Renal pelvis (tissue), 12 donors: ENCODE data around the gene SRXN1. TPM values are rescaled to one million over a fixed set of nuclear protein-coding genes. Genes with fewer than 3 reads are reported as not detected.
"Not testable (repeated sequence)": the region's sequence is repeated elsewhere in the genome, so short reads cannot be mapped to it uniquely, and the experiment has no call there.

Experiments used
- DNase-seq: peaks from one replicate; pipeline ENCODE4 v3.0.0-alpha.2; 2013
- long read RNA-seq, 16 experiments: transcript quantifications; one replicate each; lab custom pipeline, GENCODE V29; 2026
- polyA plus RNA-seq, 3 donors: library from polyadenylated mRNA; unstranded; fragments of 120-200 nt; gene quantifications; one replicate each; pipeline ENCODE4 v1.2.1, GENCODE V29; 2013; ENCODE audit not compliant: insufficient read length in 3 of 3

SRXN1 gene
- polyA plus RNA-seq = 10 to 100 TPM; 11.2 to 14.3 (median 12.1) TPM
- long read RNA-seq, donor 1, partial matches to known transcripts = 0 of 2 reads
- long read RNA-seq, donor 1, other reads (novel, unspliced or antisense) = 0 of 2 reads
- long read RNA-seq, donor 2, transcript SRXN1-201 (2 exons, 2,698 nt) = major isoform, 6 of 6 reads
- long read RNA-seq, donor 2, partial matches to known transcripts = 0 of 6 reads
- long read RNA-seq, donor 2, other reads (novel, unspliced or antisense) = 0 of 6 reads
- long read RNA-seq, donor 3, transcript SRXN1-201 (2 exons, 2,698 nt) = major isoform, 9 of 9 reads
- long read RNA-seq, donor 3, partial matches to known transcripts = 0 of 9 reads
- long read RNA-seq, donor 3, other reads (novel, unspliced or antisense) = 0 of 9 reads
- long read RNA-seq, donor 4, transcript SRXN1-201 (2 exons, 2,698 nt) = major isoform, 6 of 6 reads
- long read RNA-seq, donor 4, partial matches to known transcripts = 0 of 6 reads
- long read RNA-seq, donor 4, other reads (novel, unspliced or antisense) = 0 of 6 reads
- long read RNA-seq, donor 5, partial matches to known transcripts = 0 of 4 reads
- long read RNA-seq, donor 5, other reads (novel, unspliced or antisense) = 0 of 4 reads
- long read RNA-seq, donor 6, transcript SRXN1-201 (2 exons, 2,698 nt) = major isoform, 7 of 7 reads
- long read RNA-seq, donor 6, partial matches to known transcripts = 0 of 7 reads
- long read RNA-seq, donor 6, other reads (novel, unspliced or antisense) = 0 of 7 reads
- long read RNA-seq, donor 7, transcript SRXN1-201 (2 exons, 2,698 nt) = major isoform, 13 of 13 reads
- long read RNA-seq, donor 7, partial matches to known transcripts = 0 of 13 reads
- long read RNA-seq, donor 7, other reads (novel, unspliced or antisense) = 0 of 13 reads
- long read RNA-seq, donor 8, transcript SRXN1-201 (2 exons, 2,698 nt) = major isoform, 7 of 7 reads
- long read RNA-seq, donor 8, partial matches to known transcripts = 0 of 7 reads
- long read RNA-seq, donor 8, other reads (novel, unspliced or antisense) = 0 of 7 reads
- long read RNA-seq, donor 9, transcript SRXN1-201 (2 exons, 2,698 nt) = major isoform, 6 of 6 reads
- long read RNA-seq, donor 9, partial matches to known transcripts = 0 of 6 reads
- long read RNA-seq, donor 9, other reads (novel, unspliced or antisense) = 0 of 6 reads
- long read RNA-seq, donor 10, partial matches to known transcripts = 0 of 2 reads
- long read RNA-seq, donor 10, other reads (novel, unspliced or antisense) = 0 of 2 reads
- long read RNA-seq, donor 11, transcript SRXN1-201 (2 exons, 2,698 nt) = major isoform, 12 of 12 reads
- long read RNA-seq, donor 11, partial matches to known transcripts = 0 of 12 reads
- long read RNA-seq, donor 11, other reads (novel, unspliced or antisense) = 0 of 12 reads
- long read RNA-seq, donor 12, transcript SRXN1-201 (2 exons, 2,698 nt) = major isoform, 9 of 9 reads
- long read RNA-seq, donor 12, partial matches to known transcripts = 0 of 9 reads
- long read RNA-seq, donor 12, other reads (novel, unspliced or antisense) = 0 of 9 reads
- long read RNA-seq, donor 13, transcript SRXN1-201 (2 exons, 2,698 nt) = major isoform, 12 of 12 reads
- long read RNA-seq, donor 13, partial matches to known transcripts = 0 of 12 reads
- long read RNA-seq, donor 13, other reads (novel, unspliced or antisense) = 0 of 12 reads
- long read RNA-seq, donor 14, transcript SRXN1-201 (2 exons, 2,698 nt) = major isoform, 22 of 22 reads
- long read RNA-seq, donor 14, partial matches to known transcripts = 0 of 22 reads
- long read RNA-seq, donor 14, other reads (novel, unspliced or antisense) = 0 of 22 reads
- long read RNA-seq, donor 15, transcript SRXN1-201 (2 exons, 2,698 nt) = major isoform, 7 of 7 reads
- long read RNA-seq, donor 15, partial matches to known transcripts = 0 of 7 reads
- long read RNA-seq, donor 15, other reads (novel, unspliced or antisense) = 0 of 7 reads
- long read RNA-seq, donor 16, partial matches to known transcripts = 6 of 10 reads
- long read RNA-seq, donor 16, other reads (novel, unspliced or antisense) = 0 of 10 reads

DNA sequence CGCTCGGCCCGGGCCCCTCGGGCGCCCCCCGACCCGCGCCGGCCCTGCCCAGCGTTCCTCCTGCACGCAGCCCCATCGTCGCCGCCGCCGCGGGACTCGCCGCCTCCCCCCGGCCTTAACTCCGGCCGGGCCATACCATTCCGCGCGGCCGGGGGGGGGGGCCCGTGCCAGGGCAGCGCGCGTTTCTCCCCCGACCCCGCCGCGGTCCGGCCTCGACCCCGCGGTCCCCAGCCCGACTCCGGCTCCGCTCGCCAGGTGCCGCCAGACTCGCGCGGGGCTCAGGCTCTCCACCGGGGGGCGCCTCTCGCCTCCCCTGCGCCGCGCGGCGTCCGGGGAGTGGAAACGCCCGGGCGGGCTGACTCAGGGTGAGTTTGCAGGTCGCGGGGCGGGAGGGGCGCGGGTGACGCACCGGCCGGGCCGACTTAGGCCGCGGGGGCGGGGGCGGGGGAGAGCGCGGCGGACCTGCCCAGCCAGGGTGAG is at the start of gene SRXN1:
TSS of gene SRXN1 (minus strand) at position 91 of the 480 bp plus-strand sequence. CDS start at position 76, 15 bp downstream.
- DNase-seq = peak; percentile 82

DNA sequence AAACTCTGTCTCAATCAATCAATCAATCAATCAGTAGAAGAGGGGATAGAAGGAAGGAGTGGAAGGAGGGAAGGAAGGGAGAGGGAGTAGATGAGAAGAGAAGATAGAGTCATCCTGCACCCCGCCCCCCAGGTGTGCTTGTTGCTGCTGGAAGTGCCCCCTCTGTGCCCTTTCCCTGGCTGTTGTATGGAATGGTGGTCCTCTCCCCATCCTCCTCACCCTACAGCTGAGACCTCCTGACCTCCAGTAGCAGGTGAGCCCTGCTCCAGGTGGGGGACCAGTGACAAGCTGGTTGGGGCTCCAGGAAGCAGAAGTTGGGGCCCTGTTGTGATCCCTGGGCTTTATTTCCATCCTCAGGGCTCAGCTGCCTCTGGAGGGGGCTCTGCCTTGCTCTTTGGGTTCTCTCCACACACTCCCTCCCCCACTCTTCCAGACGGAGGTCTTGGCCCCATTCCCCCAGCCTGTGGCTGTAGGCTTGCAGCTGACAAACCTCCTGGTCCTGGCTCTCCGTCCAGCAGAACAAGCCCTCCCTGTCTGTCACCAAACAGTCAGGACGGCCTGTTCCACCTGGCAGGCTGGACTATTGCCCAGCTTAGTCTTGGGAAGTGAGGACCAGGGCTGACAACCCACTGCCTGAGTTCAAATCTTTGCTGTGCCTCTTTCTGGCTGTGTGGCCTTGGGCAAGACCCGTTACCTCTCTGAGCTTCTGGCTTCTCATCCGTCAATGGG is 48.6 kb upstream of the SRXN1 start:
- no peak for DNase-seq

DNA sequence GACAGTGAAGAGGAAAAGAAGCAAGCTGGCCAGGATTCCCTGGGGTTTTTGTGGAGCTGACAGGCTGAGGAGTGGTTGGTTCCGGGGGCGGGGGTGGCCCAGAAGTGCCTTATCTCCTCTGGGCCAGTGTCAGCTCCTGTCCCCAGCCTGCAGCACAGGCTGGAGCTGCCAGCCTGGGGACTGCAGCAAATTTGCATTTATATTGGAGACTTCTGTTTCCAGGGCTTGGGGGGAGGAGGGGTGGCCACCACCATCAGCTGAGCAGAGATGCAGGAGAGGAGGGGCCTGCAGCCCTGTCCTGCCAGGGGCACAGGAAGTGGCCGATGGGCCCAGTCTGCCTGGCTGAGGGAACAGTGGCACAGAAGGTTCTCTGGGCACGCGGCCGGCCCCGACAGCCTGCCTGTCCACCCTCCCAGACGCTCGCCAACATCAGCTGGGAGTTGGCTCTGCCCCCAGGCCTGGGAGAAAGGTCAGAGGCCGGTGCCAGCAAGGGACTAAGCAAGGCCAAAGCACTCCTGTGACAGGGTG is 46.9 kb upstream of the SRXN1 start:
- DNase-seq = no peak

- DNase-seq = no peak
These were observed 46.3 kb upstream of the SRXN1 start for GRCh38 chr20:699342-699741.

- DNase-seq = no peak
These were observed 45.3 kb upstream of the SRXN1 start for GRCh38 chr20:698276-698675.

- DNase-seq = no peak
These were observed 44.8 kb upstream of the SRXN1 start for GRCh38 chr20:697826-698225.

- no peak for DNase-seq
These were observed 42.3 kb upstream of the SRXN1 start for GRCh38 chr20:695165-695866.

GRCh38 chr20:694496-694895 is 41.5 kb upstream of the SRXN1 start:
- no peak for DNase-seq

GRCh38 chr20:693786-694185 is 40.8 kb upstream of the SRXN1 start:
- DNase-seq = not testable (repeated sequence)

- DNase-seq = no peak
These were observed 39.0 kb upstream of the SRXN1 start for GRCh38 chr20:692044-692443.

- no peak for DNase-seq
These were observed 36.9 kb upstream of the SRXN1 start for GRCh38 chr20:689947-690346.

- no peak for DNase-seq
These were observed 36.3 kb upstream of the SRXN1 start for GRCh38 chr20:689348-689747.

GRCh38 chr20:688809-689212 is 35.8 kb upstream of the SRXN1 start:
- DNase-seq = no peak

GRCh38 chr20:687468-688203 is 34.6 kb upstream of the SRXN1 start:
- DNase-seq = no peak

DNA sequence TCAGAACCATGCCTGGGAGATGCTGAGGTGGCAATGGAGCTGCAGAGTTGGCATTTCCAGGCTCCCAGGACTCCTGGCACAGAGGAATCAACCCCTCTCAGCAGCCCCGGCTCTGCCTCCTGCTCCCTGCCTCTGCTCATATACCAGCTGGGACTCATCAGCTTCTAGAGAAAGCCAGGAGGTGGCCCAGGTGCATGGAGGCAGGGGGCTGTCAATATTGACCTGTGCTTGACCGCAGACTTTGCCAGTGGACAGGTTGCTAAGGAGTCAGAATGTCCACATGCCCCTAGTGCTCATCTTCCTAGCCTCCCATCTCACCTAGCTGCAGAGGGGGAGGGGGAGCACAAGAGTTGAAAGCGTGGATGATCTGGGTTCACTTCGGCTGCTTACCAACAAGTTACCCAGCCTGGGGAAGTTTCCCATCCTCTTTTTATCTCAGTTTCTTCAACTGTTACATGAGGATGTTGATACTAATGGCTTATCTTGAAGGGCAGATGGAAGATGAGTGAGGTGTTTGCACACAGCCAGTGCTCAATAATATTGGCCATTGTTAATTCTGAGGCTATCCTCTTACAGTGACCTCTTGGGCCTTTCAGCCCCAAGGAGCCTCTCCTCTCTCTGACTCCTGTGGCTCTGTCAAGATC is 31.8 kb upstream of the SRXN1 start:
- no peak for DNase-seq

- no peak for DNase-seq
These were observed 29.1 kb upstream of the SRXN1 start for GRCh38 chr20:682123-682522.

- no peak for DNase-seq
These were observed 27.7 kb upstream of the SRXN1 start for GRCh38 chr20:680638-681187.
